GM19035 (cell line): ENCODE measurements around the gene GNL3L.
"Not testable (repeated sequence)": the region's sequence is repeated elsewhere in the genome, so short reads cannot be mapped to it uniquely, and the experiment has no call there.

ENCODE experiments used
- ATAC-seq: cut with Tn5 transposase; IDR thresholded peaks from one replicate; pipeline ENCODE4 v1.9.1; 2021; ENCODE audit not compliant: unreplicated experiment

Gene GNL3L

GRCh38 chrX:54560411-54560810 lies 30.4 kb downstream of the GNL3L start:
- ATAC-seq: no peak

- no peak for ATAC-seq
Observed at GRCh38 chrX:54561622-54562021, 31.6 kb downstream of the GNL3L start.

- no peak for ATAC-seq
Observed at GRCh38 chrX:54564936-54565335, 34.9 kb downstream of the GNL3L start.

DNA sequence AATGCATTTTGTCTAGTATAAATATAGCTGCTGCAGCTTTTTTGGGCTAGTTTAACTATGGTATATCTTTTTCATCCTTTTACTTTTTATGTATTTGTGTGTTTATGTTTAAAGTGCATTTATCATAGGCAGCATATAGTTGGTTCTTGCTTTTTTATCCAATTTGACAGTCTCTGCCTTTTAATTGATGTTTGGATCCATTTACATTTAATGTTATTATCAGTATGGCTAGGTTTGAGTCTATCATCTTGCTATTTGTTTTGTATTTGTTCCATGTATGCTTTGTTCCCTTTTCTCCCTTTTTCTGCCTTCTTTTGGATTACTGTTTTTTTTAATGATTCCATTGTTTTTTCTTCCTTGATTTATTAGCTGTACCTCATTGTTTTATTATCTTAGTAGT lies 40.3 kb downstream of the GNL3L start:
- no peak for ATAC-seq

- not testable (repeated sequence) for ATAC-seq
Observed at GRCh38 chrX:54572641-54573040, 42.6 kb downstream of the GNL3L start.

DNA sequence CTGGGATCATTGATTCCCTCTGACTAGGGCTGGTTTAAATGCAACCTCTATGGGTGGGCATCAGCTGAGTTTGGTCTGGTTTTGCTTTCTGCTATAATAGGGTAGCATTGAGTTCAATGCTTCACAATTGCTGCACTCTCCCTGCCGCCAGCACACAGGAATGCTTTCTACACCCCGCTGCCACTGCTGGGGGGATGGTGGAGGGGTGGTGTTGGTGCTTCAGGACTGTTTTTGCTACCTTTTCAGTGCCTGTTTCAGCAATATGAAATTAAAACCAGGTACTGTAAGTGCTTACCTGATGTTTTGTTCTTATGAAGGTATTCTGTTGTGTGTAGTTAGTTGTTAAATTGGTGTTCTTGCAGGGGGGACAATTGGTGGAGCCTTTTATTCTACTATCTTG lies 67.7 kb downstream of the GNL3L start:
- no peak for ATAC-seq

DNA sequence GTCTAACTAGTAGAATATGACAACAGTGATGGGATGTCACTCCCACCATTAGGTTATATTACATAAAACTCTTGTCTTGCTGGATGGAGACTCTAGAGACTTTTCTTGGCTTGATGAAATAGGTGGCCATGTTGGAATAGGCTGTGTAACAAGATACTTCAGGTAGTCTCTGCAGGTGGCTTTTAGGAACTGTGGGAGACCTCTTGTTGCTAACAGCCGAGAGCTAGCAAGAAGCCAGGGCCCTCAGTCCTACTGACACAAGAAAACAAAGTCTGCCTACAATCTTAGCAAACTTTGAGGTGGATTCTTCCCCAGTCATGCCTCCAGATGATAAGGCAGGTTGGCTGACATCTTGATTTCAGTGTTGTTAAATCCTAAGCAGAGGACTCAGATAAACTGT lies 72.5 kb downstream of the GNL3L start:
- no peak for ATAC-seq
